GM11168 (cell line): ENCODE measurements around the gene ATP9B.

Source experiments
- in situ Hi-C: fragments of 300-500 bp; cut with MboI; formaldehyde crosslinking; loops from one replicate; pipeline ENCODE4 v1.12.0; 2022; ENCODE audit warnings: low sequenced_read_pairs; ENCODE audit not compliant: unreplicated experiment

ATP9B gene

GRCh38 chr18:79344208-79344581 lies 275.0 kb downstream of the ATP9B start:
- in situ Hi-C loops: no loop called here

- in situ Hi-C loops: no loop called here
These were observed 276.2 kb downstream of the ATP9B start for GRCh38 chr18:79345366-79345765.

GRCh38 chr18:79345981-79346380 lies 276.8 kb downstream of the ATP9B start:
- in situ Hi-C loops: no loop called here

GRCh38 chr18:79348066-79348465 lies 278.9 kb downstream of the ATP9B start:
- in situ Hi-C loops: no loop called here

DNA sequence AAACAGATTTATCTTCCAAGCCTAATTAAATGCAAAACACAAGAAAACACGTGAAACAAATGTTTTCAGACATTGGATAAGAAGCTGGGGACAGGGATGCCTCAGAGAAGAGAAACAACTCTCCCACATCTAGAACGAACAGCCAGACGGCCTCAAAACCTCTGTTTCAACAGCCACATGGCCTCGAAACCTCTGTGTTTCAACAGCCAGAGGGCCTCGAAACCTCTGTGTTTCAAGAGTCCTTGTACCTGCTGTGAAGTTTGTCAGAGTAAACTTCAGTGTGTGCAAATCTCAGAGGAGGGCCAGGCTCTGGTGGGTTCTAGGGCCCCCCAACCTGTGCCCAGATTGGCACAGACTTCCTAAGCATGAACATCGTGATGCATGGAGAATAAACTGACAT lies 283.2 kb downstream of the ATP9B start:
- in situ Hi-C loops: no loop called here

DNA sequence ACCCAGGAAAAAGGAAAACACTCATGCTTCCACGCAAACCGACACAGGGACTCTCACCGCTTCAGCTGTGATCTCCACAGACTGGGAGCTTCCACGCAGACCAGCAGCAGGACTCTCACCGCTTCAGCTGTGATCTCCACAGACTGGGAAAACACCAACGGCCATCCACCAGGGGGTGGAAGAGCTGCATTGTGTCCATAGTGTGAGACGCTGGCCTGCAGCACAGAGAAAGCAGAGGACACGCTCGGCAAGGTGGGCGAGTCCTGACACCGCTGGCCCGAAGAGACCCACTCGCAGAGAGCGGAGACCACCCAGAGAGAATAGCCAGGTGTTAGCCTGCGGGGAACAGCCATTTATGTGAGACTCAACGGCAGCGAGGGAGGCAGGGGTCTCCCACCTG lies 284.1 kb downstream of the ATP9B start:
- in situ Hi-C loops: no loop called here

DNA sequence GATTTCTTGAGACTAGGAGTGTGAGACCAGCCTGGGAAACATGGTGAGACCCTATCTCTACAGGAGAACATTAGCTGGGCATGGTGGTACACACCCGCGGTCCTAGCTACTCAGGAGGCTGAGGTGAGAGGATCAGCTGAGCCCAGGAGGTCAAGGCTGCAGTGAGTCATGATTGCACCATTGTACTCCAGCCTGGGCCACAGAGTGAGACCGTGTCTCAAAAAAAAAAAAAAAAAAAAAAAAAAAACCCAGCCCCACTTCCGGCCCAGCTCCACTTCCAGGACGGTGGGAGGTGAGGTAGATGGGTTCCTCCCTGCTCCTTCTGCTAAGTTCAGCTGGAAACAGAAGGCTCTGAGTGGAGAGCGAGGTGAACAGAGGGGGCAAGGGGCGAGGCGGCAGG lies 285.2 kb downstream of the ATP9B start:
- in situ Hi-C loops: no loop called here

- in situ Hi-C loops: no loop called here
These were observed 286.5 kb downstream of the ATP9B start for GRCh38 chr18:79355433-79356335.

- in situ Hi-C loops: no loop called here
These were observed 287.2 kb downstream of the ATP9B start for GRCh38 chr18:79356435-79356834.

- in situ Hi-C loops: no loop called here
These were observed 291.7 kb downstream of the ATP9B start for GRCh38 chr18:79360933-79361332.

DNA sequence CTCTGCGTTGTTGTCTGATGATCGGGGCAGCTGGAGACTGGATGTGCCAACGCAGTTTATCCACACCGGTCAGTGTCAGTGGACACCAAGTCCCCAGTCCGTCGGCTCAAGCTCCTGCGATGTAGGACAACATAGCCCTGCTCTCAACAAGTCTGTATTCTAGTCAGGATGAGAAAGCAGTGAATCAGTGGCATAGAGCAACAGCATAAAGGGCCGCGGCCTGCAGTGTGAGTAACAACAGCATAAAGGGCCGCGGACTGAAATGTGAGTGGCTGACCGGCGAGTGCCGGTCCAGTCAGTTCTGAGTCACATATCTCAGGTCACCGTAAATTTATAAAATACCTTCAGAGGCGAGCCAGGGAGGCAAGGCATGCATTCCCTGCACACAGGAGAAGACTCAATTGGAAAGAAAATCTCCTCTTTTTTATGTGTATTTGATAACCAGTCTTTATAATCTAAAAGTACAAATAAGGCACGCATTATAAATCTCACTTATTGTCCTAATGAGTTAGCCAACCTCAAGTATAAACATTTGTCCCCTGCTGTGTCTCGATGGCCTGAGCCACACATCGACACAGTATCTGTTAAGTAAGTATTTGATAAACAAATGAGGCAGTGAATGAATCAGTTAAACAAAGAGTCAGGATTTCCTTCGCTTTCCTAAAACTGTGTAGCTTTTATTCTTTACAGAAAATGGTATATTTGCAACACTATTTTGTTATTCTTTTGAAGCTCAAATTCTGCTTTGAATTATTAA lies 292.8 kb downstream of the ATP9B start:
- in situ Hi-C loops: no loop called here

DNA sequence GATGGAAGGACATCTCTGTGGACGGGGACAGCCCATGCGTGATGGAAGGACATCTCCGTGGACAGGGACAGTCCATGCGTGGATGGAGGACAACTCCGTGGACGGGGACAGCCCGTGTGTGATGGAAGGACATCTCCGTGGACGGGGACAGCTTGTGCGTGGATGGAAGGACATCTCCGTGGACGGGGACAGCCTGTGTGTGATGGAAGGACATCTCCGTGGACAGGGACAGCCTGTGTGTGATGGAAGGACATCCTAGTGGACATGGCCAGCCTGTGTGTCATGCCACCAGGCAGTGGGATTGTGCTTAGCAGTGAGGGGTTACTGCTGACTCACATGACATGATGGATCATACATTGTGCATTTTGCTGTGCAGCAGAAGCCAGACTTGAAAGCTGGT lies 296.5 kb downstream of the ATP9B start:
- in situ Hi-C loops: no loop called here

DNA sequence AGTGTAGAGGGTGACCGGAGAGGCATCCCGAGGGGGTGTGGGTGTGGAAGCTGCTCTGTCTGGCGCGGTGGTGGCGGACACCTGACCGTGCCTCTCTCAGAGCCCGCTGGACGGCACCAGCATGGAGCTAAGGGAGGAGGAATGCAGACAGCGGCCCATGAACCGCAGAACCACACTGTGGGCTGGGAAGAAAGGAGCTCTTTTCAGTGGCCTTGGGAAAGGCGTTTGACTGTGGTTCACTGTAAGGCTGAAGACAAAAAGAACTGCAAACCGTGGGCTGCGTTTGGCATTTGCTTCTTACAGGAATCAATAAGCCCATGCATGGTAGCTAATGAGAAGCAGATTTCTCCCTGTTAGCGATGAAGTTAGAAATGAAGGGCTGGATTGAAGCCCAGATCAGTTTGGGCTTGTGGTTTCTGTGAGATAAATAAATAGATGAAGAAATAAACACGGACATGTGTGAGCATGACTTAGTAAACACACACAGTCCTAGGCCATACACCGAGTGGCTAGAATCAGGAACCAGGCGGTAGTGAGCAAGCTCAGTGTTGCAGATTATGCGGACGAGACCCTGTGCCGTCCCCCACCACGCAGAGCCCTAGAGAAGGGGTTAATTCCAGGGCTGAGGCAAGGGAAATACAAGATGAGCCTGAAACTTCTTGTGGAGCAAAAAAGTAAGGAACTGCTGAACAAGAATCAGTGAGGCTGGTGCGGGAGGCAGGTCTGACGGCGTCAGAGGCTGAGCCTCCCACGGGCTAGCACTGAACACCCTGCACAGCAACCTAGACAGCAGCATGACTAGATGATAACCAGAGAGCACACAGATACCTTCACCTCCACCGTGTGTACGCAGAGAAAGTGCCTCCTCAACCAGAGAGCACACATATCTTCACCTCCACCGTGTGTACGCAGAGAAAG lies 297.2 kb downstream of the ATP9B start:
- in situ Hi-C loops: no loop called here

DNA sequence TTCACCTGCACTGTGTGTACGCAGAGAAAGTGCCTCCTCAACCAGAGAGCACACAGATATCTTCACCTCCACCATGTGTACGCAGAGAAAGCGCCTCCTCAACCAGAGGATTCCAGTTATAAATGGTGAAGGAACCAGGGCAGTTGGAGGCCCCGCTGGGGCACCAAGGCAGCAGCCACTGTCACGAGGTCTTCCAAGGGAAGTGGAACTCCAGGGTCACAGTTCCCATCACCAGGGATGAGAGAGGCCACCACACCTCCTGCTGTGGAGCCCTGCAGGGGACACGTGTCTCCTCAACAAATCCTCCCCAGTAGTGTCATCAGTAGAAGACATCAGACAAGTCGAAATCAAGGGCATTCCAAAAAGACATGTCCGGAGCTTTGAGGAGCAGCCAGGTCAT lies 298.3 kb downstream of the ATP9B start:
- in situ Hi-C loops: no loop called here

GRCh38 chr18:79367989-79368388 lies 298.8 kb downstream of the ATP9B start:
- in situ Hi-C loops: no loop called here

- in situ Hi-C loops: no loop called here
These were observed 299.5 kb downstream of the ATP9B start for GRCh38 chr18:79368681-79369080.

DNA sequence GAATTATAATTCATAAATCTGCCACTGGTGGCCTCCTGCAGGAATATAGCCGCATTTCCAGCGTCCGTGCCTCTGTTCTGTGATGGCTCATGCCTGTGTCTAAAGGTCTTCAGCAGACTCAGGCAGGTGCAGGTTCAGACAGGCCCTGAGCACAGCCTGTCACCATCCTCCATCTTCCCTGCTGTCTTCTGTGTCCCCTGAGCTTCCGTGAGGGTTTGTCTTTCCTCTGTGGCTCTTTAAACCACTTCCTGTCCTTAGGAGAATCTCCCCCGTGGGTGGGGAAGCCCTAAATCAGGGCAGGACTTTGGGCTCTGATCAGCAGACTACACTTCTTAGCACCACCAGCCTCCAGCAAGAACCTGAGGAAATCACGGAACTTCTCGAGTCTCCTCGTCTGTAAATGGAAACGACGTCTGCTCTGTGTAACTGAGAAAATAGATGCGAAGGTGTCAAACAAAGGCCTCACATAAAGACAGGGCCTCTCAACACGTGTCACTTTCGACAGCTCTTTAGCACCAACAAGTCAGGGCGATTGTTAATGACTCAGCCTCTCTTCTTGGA lies 302.4 kb downstream of the ATP9B start:
- in situ Hi-C loops: loop anchor here (10.0 kb wide), 1 partner anchor 163 kb away; no protein-coding TSS in a partner anchor

DNA sequence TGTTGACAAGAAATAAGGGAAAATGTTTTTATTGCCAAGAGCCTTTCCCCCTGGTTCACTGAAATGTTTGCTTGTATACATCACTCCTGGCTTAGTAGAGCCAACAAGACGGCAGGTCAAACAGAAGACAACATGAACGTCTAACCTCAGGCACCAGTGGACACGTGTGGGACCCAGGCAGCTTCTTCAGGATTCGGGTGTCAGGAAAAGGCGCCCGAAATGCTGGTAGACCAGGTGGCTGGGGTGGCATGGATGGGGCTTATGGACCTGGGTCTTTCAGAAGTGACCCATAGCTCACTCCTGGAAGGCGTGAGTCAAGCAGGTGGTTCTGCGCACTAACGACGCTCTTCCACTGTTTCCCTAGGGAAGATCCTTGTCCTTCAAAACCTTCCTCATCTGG lies 303.3 kb downstream of the ATP9B start:
- in situ Hi-C loops: loop anchor here (10.0 kb wide), 1 partner anchor 162 kb away; no protein-coding TSS in a partner anchor

DNA sequence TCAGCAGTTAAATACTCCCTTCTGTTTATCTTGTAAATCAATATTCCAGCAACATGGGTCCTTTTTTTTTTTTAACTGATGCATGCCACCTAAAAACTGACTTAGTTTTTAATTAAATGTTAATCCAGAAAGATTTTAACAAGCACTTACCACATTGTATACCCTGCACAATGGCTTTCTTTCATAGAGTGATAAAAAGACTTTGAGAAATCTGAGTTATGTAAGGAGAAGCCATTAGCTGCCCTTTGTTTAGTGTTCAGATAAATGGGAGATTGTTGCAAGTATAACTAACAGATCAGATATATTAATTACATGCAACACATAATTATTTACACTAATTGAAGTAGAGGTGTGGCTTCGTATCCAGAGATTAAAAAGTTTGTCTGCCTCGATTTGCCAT lies 303.8 kb downstream of the ATP9B start:
- in situ Hi-C loops: loop anchor here (10.0 kb wide), 1 partner anchor 162 kb away; no protein-coding TSS in a partner anchor

GRCh38 chr18:79373736-79374135 lies 304.5 kb downstream of the ATP9B start:
- in situ Hi-C loops: loop anchor here (10.0 kb wide), 1 partner anchor 161 kb away; no protein-coding TSS in a partner anchor
